Mucosa of gallbladder (tissue), 1 donor: ENCODE data around the gene SPPL3. TPM values are rescaled to one million over a fixed set of nuclear protein-coding genes. Genes with fewer than 3 reads are reported as not detected.

ENCODE experiments used
- DNase-seq: peaks from one replicate; pipeline ENCODE4 v3.0.0-alpha.2; 2020; ENCODE audit warnings: low spot score
- total RNA-seq: library from RNA; stranded (reverse); gene quantifications from one replicate; pipeline ENCODE4 v1.2.1, GENCODE V29; 2021
- donor health status: DM: no; HTN: no; CAD: no.

The SPPL3 gene
- total RNA-seq, 1 donor from 2014 or later, result 50.7 TPM

DNA sequence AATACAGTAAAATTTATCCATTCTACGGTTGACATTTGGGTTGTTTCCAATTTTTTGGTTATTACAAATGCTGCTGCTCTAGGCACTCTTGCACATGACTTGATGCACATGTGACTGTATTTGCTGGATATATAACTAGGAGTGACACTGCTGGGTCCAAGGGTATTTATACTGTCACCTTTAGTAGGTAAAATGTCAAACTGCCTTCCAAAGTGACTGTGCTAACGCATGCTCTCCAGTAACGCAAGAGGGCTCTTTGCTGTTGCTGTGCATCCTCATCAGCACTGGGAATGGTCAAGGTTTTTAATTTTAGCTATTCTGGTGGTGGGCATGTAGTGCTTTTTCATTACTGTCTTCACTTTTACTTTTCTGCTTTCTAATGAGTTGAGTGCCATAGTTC is 116.3 kb downstream of the SPPL3 start:
- DNase-seq, result no peak

DNA sequence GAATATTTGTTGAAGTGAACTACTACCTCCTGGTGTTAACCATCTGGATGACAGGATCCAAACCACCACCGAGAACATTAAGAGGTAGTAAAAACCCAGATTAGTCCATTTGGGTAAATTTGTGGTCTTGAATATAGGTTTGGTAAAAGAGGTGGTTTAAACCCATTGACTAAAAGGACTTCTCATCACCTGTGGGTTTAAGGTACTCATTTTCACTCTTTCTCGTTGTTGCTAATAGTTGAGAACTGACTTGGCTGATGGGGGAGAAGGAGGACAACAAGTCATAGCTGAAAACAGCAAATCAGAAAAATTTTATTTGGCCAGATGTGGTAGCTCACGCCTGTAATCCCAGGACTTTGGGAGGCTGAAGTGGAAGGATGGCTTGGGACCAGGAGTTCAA is 119.4 kb downstream of the SPPL3 start:
- DNase-seq, result no peak

DNA sequence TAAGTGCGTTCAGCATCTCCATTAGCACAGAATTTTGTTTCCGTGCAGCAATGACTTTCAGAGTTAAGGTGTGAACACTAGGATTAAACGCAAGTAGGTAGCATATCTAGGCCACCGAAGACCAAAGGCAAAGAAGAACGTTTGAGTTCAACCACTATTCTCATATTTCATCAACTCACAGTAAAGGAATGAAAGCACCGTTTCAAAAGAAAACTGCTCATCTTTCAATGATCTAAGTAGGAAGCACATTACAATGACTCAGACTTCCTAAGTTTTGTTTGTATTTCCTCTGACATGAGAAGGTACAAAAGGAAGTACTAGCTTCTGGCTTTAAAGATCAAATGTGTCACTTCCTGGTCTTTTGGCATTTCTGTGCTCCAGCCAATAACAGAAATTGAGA is 121.0 kb downstream of the SPPL3 start:
- no peak for DNase-seq

DNA sequence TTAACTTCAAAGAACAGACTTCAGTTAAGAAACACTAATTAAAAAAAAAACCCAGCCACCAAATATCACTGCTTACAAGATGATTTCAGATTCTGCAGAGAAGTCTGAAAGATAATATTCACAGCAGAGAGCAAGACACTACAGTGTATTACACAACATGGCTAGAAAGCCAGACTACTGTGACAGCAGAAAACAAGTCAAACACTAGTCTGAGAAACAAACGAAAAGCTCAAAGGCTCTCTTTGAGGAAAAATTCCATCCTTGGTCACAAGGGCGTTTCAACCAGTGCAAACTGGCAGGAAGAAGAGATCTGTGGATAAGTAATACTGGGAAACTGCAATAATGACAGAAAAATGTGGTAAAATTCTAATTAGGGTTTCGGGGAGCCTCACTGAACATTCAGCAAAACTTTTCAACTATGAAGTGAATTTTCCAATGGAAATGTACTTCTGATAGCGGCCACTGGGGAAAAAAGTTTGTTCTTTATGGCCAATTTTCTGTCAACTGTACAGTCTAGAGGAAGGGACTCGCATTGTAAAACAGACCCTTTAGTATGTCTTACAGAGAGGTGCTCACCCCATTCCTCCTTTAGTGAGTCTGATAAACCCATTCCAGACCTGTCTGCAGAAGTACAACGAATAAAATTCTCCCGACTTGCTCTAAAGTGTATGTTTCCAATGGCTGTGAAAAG is 128.2 kb downstream of the SPPL3 start:
- DNase-seq, result no peak

DNA sequence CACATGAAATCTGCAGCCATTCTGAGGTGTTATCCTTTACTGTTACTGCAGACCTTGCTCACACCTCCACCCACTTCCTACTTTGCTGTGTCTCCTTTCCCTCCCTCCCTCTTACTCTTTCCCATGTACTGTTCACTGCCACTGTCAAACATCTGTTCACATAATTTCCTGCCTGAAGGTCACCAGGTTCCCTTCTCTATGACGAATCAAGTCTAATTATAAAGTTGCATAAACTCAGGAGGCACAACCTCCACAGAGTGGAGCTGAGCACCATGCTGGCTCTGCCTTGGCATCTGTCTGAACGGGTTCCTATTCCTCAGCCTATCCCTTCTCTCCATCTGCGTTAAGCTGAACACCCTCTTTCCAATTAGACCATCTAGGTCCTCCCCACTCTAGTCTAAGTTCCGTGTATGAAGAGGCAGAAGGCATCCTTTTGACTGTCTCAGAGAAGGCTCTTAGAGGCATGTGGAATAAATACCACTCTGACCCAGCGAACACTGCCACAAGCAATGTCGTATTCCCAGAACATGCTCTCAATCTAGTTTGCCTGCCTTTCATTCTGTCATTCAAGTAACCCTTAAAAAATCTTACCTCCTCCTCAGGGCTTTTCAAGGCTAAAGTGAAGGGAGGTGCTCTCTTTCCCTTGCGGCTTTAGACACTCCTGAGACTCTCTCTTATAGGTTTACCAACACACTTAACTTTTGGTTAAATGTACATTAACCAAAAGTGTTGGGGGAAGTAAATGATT is 129.8 kb downstream of the SPPL3 start:
- DNase-seq, result no peak

DNA sequence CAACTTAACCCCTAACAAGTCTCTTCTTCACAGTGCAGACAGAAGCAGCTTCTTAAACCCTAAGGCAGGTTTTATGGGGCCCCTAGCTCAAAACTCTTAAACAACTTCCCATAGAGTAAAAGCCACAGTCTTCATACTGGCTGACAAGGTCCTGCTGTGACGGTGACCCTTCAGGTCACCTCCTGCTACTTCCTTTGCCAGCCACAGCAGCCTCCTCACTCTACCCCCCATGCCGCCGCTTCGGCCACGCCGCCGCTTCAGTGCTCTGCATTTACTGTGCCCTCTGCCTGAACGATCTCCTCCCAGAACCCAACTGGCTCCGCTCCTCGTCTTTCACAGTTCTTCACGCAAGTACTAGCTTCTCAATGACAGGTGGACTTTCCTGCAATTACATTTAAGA is 133.1 kb downstream of the SPPL3 start:
- no peak for DNase-seq

DNA sequence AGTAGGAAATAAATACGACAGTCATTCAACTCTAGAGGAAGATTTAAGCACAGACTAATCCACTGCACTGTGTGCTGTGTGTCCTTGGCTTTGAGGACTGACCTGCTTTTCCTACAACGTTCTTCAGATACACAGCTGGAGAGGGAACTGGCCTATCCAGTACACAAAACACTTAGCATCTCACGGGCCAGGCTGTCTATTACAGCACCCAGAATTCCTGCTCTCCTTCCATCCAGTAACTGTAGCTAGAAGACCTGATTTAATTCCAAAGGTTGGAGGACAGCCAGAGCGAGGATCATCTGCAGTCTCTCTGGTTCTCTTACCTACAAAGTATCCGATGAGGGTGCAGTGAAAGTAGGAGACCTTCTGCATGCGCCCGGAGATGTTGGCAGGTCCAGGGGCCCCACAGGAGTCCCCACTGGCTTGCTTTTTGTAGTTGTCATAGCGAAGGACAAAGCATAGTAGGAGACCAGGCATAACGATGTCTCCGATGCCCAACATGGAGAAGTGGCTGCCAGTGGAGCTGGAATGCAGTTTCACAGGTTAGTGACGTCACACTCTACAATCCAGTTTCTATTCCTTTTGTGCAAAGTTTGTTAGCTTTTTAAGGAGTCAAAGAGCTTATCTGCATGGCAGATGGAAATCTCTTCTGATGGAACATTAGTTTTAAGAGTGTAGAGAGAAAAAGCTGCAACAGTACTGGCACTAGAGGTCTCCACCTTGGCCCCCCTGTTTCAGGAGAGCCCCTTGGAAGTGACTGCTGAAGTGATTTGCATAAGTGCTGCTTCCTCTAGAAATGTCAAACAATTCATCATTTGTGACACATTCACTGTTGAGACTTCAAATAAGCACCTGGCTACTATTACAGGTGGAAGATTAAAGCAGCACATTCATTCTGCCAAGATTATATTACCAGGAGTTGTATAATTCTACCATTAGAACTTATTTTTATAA is 136.8 kb downstream of the SPPL3 start:
- no peak for DNase-seq

DNA sequence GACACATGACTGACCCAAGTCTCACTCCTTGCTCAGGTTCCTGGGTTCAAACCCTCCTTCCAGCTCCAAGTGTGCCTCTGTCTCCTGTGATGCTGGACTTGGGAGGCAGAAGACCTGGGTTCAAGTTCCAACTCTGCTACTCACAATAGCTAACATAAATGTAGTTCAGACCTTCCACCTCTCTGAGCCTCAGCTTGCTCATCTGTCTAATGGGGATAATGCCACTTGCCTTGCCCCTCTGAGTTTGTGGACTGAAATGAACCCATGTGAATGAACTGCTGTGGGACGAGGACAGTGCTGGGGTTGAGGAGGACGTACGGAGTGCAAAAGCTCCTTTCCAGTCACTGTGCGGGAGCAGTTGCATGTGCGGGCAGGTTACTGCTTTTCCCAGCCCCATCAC is 137.6 kb downstream of the SPPL3 start:
- no peak for DNase-seq

DNA sequence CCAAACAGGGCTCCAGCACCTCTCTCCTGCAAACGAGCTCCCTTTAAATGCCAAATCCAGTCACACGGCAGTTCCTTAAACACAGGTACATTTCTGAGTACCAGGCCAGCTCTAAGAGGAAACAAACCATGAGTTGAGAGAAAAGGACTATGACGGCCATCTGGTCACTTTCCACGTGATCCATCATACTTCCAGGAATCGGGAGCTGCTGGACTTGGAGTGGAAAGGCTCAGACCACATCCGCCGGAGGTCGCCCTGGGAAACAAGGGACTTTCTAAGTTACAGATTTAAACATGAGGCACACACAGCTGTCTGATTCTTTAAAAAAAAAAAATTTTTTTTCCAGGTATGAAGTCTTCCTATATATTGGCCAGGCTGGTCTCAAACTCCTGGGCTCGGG is 139.3 kb downstream of the SPPL3 start:
- no peak for DNase-seq

DNA sequence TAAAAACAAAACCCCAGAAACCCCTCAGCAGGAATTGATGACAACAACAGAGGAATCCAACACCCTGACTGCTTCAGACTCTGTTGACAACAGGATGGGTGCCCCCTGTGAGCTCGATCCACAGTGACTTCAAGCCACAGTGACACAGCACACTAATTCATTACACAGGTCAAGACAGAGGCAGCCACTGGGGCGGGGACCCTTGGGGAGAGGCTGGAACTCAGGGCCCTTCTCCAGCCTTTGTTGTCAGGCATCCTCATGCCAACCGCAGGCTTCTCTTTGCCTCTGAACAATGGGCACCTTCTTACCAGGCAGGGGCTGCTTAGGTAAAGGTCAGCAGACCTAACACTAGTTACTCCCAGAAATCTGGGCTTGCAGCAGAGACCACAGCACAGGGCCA is 140.9 kb downstream of the SPPL3 start:
- no peak for DNase-seq

DNA sequence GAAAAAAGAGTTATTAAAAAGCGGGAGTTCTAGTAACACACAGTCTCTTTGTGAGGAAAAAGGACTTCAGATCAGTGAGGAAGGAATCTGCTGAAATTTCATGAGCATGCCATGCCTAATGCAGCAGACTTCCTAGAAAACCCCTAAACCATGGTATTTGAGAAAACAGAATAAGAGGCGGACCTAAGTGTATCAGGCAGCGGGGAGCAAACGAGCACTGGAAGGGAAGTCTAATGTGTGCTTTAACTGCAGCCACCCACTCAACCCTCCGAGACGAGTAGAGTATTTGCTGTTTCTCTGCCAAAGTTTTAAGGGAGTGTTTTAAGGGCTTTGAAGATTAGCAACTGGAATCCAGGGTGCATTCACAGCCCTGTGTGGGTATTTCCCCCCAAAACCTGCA is 142.1 kb downstream of the SPPL3 start:
- DNase-seq, result no peak

DNA sequence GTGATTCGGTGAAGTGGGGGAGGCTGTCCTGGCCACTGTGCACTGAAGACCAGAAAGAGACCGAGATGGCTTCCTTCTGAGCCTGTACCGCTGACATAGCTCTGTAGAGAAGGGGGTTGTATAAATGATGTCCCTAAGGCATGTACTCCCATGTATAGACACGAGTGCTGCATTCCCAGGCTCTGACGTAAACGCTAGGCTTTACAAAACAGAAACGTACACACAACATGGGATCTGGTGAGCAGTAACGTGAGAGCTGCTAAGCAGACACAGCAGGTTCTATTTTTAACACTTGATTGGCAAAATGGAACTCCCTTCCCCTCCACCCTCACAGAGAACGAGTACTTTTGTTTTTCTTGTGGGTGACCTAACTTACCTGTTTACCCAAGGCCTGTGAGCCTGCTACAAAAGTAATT is 142.6 kb downstream of the SPPL3 start:
- peak; percentile 20 for DNase-seq

DNA sequence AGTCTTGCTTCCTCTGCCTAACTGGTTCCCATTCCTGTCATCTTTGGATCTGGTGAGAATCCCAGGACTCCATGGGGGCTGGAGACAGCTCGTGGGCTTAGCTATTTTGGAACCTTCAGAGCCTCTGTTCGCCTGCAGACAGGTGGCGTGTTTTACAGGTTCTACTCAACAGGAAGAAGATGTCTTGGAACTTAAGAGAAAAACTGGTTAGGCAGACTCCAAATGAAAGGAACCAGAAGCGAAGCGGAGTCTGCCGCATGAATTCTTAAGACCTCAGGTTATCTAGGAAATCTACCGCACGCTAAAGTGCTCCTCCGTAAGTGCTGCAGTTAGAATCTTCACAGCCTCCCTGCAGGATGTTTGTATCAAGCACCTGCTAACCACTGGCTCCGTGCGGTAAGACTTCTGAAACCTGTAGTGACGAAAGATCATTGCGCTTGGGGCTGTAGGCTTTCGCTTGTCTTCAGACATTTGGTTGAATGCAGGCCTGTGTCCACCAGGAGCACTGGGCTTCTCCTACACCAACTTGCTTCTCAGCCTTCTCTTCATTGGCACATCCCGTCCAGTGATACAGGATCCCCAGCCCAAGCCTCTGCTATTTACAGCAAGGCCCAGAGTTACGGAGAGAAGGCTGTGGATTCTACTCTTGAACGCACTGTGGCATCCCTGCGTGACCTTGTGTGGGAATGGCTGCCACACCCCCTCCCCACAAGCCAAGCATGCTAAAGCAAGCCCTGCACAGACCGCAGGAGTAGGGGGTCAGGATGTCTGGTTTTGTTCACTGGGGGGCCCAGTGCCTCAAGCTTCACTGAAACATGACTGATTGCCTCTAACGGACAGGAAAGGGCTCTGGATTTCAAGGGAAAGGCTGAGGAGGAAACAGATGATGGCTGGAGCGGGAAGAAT is 143.6 kb downstream of the SPPL3 start:
- no peak for DNase-seq

DNA sequence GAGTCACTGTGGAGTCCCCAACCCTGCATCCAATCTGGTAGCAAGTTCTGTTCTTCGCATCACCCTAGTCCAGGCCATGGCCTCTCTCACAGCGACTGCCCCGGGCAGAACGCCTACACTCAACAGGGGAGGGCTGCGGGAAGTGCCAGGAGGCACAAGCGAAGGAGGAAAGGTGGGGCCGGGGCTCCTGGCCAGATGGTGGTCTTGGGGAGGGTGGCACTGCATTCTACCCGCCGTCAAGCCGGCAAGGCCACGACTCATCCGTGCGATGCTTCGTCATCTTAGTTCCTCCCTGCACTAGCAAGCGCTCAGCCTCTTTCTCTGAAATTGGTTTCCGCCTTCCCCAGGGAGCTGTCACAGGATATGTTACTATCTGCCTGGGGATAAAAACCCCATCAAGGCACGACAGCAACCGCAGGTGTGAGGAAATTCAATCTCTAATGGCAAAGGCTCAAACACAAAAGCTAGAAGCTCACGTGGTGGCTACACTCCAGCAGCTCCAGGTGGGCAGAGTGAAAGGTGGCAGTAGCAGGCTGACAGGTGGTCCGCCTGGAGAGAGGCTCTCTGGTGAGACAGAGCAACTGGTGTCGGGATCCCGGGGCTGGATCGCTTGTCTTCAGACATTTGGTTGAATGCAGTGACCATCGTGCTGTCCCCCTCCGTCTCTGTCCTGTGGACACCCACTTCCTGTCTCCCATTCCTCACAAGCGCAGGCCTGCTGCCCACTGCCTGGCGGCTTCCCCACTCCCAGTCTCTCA is 144.4 kb downstream of the SPPL3 start:
- DNase-seq, result no peak

DNA sequence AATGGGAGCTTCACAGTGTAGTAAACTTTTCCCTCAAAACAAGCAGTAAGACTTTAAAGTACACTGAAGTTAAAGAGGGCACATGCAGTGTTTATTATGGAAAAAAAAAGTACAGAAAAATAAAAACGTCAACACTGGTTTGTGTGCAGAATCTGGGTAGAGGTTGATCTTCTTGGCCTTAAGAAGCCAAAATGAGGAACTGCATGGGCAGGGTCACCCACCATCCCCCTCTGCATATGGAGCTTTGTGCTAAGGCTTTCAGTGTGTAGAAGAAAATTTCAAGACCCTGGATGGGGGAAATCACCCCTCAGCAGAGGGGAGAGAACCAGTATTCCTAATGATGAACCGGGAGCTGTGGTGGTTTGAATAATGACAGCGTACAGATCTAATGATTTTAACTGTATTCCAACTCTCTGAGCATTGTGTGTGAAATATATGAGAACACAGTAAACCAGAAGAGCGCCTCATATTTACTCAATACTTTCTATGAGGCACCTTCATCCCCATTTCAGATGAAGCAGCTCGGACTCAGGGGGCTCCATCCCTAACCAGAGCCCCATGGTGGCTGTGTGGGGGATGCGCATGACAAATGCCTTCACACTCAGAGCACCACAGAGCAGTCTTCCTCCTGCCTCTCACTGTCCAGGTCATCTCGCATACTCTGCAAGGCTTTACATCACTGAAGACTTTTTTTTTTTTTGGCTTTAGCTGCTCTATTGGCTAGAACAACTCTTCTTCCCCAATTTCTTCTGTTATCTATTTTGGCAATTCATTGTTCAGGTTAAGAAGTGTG is 145.2 kb downstream of the SPPL3 start:
- no peak for DNase-seq

DNA sequence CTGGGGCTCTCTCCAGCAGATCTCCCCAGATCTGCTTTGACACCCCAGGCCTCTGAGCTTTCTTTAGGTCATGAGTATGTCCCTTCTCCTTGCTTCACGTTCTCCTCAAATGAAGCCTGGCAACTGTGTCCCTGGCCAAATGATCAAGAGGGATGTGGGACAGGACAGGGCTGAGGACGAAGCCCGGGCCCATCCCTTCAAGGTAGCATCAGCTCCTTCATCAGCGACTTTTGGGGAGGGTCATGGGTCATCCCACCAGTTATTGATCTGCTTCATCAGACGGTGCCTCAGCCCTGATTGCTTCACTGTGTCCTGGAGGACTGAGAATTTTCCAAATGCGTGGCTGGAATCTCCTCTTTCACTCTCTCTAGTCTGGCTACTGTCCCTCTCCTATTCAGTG is 146.2 kb downstream of the SPPL3 start:
- DNase-seq, result no peak

DNA sequence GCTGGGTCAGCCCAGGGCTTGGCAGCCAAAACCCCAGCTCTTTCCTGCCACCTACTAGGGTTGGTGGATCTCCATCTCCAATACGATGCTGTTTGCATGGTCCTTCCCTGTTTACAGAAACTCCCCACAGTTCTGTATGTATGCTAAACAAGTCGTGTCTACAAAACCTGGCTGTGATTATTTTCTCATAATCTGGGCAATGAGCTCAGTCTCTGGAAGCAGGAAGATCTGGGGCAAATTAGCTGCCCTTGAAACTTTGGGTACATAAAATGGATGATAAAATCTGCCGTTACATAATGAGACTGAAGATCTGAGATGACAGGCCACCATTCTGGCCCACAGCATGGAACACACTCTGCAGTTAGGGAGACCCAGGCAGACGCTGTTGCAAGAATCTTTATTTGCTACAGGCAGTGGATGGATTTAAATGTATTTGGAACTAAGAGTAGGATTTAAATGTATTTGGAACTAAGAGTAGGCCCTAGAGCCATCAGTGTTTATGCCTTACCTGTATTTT is 146.9 kb downstream of the SPPL3 start:
- DNase-seq, result no peak

DNA sequence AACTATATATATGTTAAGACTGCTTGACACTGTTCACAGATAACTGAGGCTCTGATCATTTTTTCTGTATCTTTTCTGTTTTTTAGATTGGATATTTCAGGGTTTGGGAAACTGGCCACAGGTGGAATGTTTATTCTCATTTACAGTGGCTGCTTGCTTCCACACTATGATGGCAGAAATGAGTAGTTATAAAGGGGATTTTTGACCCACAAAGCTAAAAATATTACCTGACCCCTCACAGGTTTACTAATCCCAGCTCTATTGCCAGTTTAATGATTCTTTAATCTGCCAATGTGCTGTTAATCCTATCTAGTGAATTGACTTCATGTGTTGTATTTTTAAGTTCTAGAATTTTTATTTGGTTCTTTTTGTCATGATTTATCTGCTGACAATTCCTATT is 148.9 kb downstream of the SPPL3 start:
- no peak for DNase-seq

DNA sequence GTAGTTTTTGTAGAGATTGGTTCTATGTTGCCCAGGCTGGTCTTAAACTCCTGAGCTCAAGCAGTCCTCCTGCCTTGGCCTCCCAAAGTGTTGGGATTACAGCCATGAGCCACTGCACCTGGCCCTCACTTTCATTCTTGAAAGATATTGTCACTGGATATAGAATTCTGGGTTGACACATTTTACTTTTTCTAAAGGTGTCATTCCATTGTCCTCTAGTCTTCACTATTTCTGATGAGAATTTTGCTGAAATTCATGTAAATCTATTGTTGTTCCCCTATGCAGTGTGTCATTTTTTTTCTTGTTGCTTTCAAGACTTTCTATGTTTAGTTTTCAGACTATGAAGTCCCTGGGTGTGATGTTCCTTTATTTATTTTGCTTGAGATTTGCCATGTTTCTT is 149.4 kb downstream of the SPPL3 start:
- DNase-seq, result no peak

DNA sequence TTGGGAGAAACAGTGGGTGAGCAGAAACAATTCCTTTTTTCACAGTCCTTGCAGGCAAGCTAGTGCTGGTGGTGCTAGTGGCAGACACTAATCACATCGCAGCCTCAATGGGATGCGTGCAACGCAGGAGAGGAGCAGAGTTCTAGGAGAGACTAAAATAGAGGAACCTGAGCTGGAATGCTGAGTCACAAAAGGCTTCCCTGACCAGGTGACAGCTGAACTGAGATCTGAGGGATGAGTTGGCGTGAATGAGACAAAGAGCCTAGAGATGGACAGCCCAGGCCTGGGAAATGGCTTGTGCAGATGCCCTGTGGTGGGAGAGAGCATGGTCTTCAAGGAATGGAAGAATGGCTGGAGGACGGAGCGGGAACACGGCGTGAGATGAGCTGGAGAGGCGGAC is 152.8 kb downstream of the SPPL3 start:
- no peak for DNase-seq
